ENCODE measurements around the gene CRYBG2.
"Not testable (repeated sequence)": the region's sequence is repeated elsewhere in the genome, so short reads cannot be mapped to it uniquely, and the experiment has no call there.

Gene CRYBG2

DNA sequence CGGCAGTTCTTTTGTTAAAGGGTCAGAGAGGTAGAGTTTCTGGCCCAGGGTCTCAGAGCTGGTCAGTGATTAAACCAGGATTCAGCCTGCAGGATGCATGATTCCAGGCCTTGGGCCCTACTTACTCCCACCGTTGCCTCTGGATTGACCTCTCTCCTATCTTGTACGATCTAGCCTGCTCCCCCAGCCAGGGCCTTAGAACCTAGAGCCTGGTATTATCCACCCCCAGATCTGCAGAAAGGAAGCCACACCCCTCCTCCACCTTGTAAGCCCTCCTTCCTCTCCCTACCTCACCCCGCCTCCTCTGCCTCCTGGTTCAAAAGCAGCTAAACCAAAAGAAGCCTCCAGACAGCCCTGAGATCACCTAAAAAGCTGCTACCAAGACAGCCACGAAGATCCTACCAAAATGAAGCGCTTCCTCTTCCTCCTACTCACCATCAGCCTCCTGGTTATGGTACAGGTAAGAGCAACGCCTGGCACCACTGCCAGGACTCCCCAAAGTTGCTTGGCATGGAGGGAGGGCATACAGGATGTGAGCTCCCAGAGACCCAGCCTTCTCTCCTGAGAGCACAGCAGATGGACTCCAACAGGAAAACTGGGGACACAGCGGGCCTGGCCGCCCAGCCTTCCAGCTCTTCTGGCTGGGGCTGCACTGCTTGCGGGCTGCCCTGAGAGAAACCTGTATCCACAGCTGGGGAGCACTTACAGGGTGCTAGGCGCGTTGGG lies 36.2 kb downstream of the CRYBG2 start, which contains the start of gene CD52:
TSS of gene CD52 (plus strand) at position 347 of the 726 bp plus-strand sequence. CDS start at position 407, 60 bp downstream.
- TF ChIP-seq, protein P1, sequence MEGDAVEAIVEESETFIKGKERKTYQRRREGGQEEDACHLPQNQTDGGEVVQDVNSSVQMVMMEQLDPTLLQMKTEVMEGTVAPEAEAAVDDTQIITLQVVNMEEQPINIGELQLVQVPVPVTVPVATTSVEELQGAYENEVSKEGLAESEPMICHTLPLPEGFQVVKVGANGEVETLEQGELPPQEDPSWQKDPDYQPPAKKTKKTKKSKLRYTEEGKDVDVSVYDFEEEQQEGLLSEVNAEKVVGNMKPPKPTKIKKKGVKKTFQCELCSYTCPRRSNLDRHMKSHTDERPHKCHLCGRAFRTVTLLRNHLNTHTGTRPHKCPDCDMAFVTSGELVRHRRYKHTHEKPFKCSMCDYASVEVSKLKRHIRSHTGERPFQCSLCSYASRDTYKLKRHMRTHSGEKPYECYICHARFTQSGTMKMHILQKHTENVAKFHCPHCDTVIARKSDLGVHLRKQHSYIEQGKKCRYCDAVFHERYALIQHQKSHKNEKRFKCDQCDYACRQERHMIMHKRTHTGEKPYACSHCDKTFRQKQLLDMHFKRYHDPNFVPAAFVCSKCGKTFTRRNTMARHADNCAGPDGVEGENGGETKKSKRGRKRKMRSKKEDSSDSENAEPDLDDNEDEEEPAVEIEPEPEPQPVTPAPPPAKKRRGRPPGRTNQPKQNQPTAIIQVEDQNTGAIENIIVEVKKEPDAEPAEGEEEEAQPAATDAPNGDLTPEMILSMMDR (IDR thresholded peaks at IDR 0.05; ENCODE audit: low read depth, low read length): no peak

DNA sequence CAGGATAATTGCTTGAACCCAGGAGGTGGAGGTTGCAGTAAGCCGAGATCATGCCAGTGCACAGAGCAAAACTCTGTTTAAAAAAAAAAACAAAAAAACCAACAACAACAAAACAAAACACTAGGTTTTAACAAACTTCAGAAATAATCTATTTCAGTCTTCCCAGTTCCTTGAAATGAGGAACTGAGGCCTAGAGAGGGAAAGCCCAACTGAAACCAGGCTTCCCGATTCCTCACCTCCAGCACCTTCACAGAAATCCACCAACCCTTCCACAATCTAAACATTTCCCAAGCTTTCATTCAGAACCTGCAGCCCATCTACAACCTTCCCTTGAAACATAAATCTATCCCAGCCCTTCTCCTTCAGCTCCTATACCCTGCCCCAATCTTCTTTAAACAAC lies 36.8 kb downstream of the CRYBG2 start:
- no peak overlapping the region for H3K4me3 ChIP-seq (ENCODE audit: low read depth, low read length)
- TF ChIP-seq, protein P1 (IDR thresholded peaks at IDR 0.05; ENCODE audit: low read depth, low read length): no peak

More for the DNA sequence above, 36.2 kb downstream of the CRYBG2 start, which contains the start of gene CD52:
- no peak within 1 kb of the TSS for H3K4me3 ChIP-seq (ENCODE audit: low read depth, low read length)

DNA sequence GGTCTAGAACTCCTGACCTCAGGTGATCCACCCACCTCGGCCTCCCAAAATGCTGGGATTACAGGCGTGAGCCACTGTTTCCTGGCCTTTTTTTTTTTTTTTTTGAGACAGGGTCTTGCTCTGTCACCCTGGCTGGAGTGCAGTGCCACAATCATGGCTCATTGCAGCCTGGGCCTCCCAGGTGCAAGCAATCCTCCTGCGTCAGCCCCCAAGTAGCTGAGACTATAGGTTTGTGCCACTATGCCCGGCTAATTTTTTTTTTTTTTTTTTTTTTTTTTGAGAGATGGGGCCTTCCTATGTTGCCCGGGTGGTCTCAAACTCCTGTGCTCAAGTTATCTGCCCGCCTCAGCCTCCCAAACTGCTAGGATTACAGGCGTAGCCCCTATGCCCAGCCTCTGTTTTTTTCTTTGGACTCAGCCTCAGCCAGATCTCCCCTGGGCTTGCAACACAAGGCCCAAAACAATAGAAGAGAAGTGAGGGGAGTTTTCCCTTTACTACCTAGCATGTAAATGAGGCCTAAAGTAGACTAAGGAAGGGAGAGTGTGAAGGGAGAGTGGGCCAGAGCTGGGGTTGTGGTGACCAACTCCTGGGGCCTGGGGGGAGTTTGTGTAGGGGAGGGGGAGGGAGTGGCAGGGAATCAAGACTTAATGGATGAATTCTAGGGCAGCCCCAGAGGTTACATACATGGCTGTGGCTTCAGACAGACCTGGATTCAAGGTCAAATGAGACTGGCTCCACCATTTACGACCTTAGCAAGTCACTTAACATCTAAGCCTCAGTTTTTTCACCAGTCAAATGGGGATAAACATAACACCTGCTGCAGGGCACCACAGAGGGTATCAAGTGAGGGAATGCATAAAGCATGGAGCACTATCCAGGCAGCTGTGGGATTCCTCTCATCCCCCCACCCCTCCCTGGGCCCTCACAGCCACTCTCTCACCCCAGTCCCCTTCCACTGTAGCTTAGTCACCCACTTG lies 37.8 kb downstream of the CRYBG2 start:
- no peak overlapping the region for H3K4me3 ChIP-seq (ENCODE audit: low read depth, low read length)
- TF ChIP-seq, protein P1 (IDR thresholded peaks at IDR 0.05; ENCODE audit: low read depth, low read length): no peak

DNA sequence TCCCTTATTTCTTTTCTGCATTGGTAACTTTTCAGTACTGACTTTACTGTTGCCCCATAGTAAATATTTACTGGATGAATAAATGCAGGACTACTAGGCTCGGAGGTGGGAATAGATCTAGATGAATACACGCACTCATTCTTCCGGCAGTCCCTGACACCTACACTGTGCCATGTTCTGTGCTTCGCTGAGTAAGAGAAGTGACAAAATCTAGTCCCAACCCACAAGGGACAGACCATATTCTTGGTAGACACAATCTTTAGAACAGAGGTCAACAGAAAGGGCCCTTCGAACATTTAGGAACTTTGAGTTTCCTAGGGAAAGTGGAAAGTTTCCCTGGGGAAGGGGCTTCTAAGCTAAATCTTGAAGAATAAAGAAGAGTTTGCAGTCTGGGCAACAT lies 39.4 kb downstream of the CRYBG2 start:
- TF ChIP-seq, protein P1 (IDR thresholded peaks at IDR 0.05; ENCODE audit: low read depth, low read length): no peak
- no peak overlapping the region for H3K4me3 ChIP-seq (ENCODE audit: low read depth, low read length)

GRCh38 chr1:26307966-26308899 lies 45.7 kb downstream of the CRYBG2 start:
- not testable (repeated sequence) for H3K4me3 ChIP-seq (ENCODE audit: low read depth, low read length)

GRCh38 chr1:26307363-26307781 lies 46.6 kb downstream of the CRYBG2 start:
- no peak overlapping the region for H3K4me3 ChIP-seq (ENCODE audit: low read depth, low read length)
- TF ChIP-seq, protein P1 (IDR thresholded peaks at IDR 0.05; ENCODE audit: low read depth, low read length): no peak

All from WI38 (cell line).